SH-SY5Y (cell line): ENCODE data around the gene CD34.

ENCODE experiments used
- GATA2 ChIP-seq: IDR thresholded peaks from 2 replicates; pipeline ENCODE4 v1.6.1; 2011; ENCODE audit warnings: mild to moderate bottlenecking, low read depth, low read length
- GATA3 ChIP-seq: IDR thresholded peaks from 2 replicates; pipeline ENCODE4 v1.6.1; 2011; ENCODE audit warnings: low read depth, mild to moderate bottlenecking, low read length, moderate library complexity

DNA sequence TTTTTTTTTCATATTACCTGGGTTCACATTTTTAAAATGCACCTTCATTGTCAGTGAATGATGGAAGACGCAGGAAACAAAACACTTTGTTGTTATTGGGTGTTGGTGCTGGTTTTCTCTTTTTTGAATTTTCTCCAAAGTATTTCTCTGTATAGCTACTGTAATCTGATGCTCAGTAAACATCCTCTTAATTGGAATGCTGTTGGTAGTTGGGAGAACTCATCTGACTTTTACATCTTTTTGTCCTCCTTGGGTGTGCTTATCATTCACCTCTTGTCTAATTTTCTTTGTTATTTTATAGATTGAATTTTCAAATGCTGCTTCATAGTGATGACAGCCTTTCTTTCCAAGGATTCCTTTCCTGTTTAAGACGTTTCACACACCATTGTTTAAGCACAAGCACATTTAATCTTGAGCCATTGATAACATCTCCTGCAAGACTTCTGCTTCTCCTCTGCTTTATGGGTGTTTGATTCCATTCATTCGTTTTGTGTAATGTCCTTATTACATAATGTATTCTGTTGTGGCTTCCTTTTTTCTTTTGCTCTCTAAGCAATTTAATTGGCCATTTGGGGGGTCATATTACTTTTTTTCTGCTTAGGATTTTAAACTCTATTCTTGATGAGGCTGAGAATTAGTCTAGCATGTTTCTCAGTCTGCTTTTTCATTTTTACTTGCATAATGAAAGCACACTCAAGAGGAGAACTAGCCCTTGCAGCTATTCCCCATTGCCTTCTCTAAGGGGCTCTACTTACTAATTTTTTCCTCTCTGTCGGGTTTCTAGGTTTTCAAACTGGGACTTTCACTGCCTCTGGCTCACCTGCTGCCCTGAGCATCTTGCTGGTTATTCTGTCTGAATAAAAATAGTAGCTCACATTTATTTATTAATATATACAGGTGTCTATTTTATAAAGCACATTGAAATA is 42.0 kb upstream of the CD34 start:
- TF ChIP-seq GATA3 (no peak), GATA2 (no peak)
